NCI-H1417 (cell line): ENCODE results near the gene CAMTA2.
"Not testable (repeated sequence)": the region's sequence is repeated elsewhere in the genome, so short reads cannot be mapped to it uniquely, and the experiment has no call there.

Experiments
- DNase-seq, 3 experiments: peaks; one replicate each; lab custom pipeline; 2025; lab: John Stamatoyannopoulos, UW

The CAMTA2 gene

GRCh38 chr17:4986951-4987766, at the start of gene CAMTA2:
CAMTA2 (minus strand) TSS chr17:4987675; CDS start chr17:4986222, 1,453 bp downstream.
- DNase-seq: peak; percentile 55 to 73 (median 69)

- DNase-seq: peak in 2 of 3 experiments; percentile 18 to 31
These were observed 47.8 kb upstream of the CAMTA2 start, which contains the start of gene SLC52A1 for GRCh38 chr17:5035315-5035714. SLC52A1 (minus strand) TSS chr17:5035426; CDS start chr17:5034606, 820 bp downstream.

GRCh38 chr17:5034651-5035050, 47.2 kb upstream of the CAMTA2 start:
- DNase-seq: no peak

- no peak for DNase-seq
These were observed 46.6 kb upstream of the CAMTA2 start for GRCh38 chr17:5034063-5034462.

GRCh38 chr17:5033352-5034015, 46.0 kb upstream of the CAMTA2 start:
- no peak for DNase-seq

- no peak for DNase-seq
These were observed 45.4 kb upstream of the CAMTA2 start for GRCh38 chr17:5032865-5033264.

- DNase-seq: peak; percentile 61 to 85 (median 72)
These were observed 44.0 kb upstream of the CAMTA2 start for GRCh38 chr17:5031365-5032082.

- not testable (repeated sequence) for DNase-seq
These were observed 42.7 kb upstream of the CAMTA2 start for GRCh38 chr17:5030168-5030567.

GRCh38 chr17:5027916-5028315, 40.4 kb upstream of the CAMTA2 start:
- DNase-seq: no peak

GRCh38 chr17:5027299-5027698, 39.8 kb upstream of the CAMTA2 start:
- no peak for DNase-seq

GRCh38 chr17:5024604-5025003, 37.1 kb upstream of the CAMTA2 start:
- no peak for DNase-seq

- DNase-seq: no peak
These were observed 36.2 kb upstream of the CAMTA2 start for GRCh38 chr17:5023588-5024147.

GRCh38 chr17:5022171-5022711, 34.8 kb upstream of the CAMTA2 start:
- DNase-seq: no peak

- DNase-seq: no peak
These were observed 33.1 kb upstream of the CAMTA2 start for GRCh38 chr17:5020502-5021023.

- peak in 1 of 3 experiments; percentile 1 for DNase-seq
These were observed 32.0 kb upstream of the CAMTA2 start for GRCh38 chr17:5019475-5019956.

GRCh38 chr17:5014357-5014756, 26.9 kb upstream of the CAMTA2 start:
- no peak for DNase-seq

- DNase-seq: no peak
These were observed 24.5 kb upstream of the CAMTA2 start for GRCh38 chr17:5011928-5012327.

GRCh38 chr17:5003214-5003867, 15.9 kb upstream of the CAMTA2 start:
- DNase-seq: no peak

GRCh38 chr17:5002121-5002788, 14.8 kb upstream of the CAMTA2 start:
- DNase-seq: no peak

GRCh38 chr17:5000237-5000639, 12.8 kb upstream of the CAMTA2 start:
- DNase-seq: no peak
